Pancreas (tissue), 10 donors: ENCODE measurements around the gene IFT81. TPM values are rescaled to one million over a fixed set of nuclear protein-coding genes. Genes with fewer than 3 reads are reported as not detected.

ENCODE experiments used
- ATAC-seq, 4 donors: fragments of 200-7000 bp; cut with Tn5 transposase; one replicate each; pipeline versions ENCODE4 v1.8.0 to v1.9.1; 2020; ENCODE audit warnings: mild to moderate bottlenecking in 4 of 4, moderate library complexity in 4 of 4
- DNase-seq, 6 donors: peaks; one replicate each; pipeline ENCODE4 v3.0.0-alpha.2; 2020
- FAIRE-seq: peaks from 2 replicates; lab custom pipeline; 2012; peaks lifted over from hg19 to GRCh38; lab: Jason Lieb, UNC
- H3K27ac ChIP-seq, 4 donors: fragments of 200-600 bp; sonication (generic); 1 replicate in 3 of 4; 2 replicates in 1 of 4; pipeline versions ENCODE4 v1.5.0 to v1.8.0; 2020
- H3K27me3 ChIP-seq, 4 donors: fragments of 200-600 bp; one replicate each; pipeline ENCODE4 v1.8.0; 2021
- H3K36me3 ChIP-seq, 3 donors: fragments of 200-600 bp; sonication (generic) in 1 of 3; one replicate each; pipeline versions ENCODE4 v1.5.0 to v1.8.0; 2020 to 2021
- H3K4me1 ChIP-seq, 3 donors: fragments of 200-600 bp; one replicate each; pipeline ENCODE4 v1.8.0; 2021
- H3K4me3 ChIP-seq, 4 donors: fragments of 200-600 bp; sonication (generic) in 2 of 4; one replicate each; pipeline versions ENCODE4 v1.5.0 to v1.8.0; 2020 to 2021
- H3K9me3 ChIP-seq, 4 donors: fragments of 200-600 bp; one replicate each; pipeline ENCODE4 v1.8.0; 2021
- WGBS, 2 donors: extraction: QIAGEN DNeasy Blood & Tissue Kit; methylation state at CpG; one replicate each; pipeline ENCODE4 v1.1.7; 2013; 5-methylcytosine and 5-hydroxymethylcytosine counted together
- intact Hi-C, 3 donors: fragments of 100-400 bp; cut with DNase I; formaldehyde crosslinking; loops; one replicate each; pipeline versions ENCODE4 v1.11.1 to v1.14.2; 2022
- polyA plus RNA-seq, 2 donors: library from polyadenylated mRNA; stranded (reverse); fragments of 200-250 nt; gene quantifications; one replicate each; pipeline ENCODE4 v1.2.3, GENCODE V29; 2013
- total RNA-seq, 6 donors: library from RNA; stranded (reverse); fragmentation: NEBNext Ultra II Directional in 4 of 6; extraction: Animal tissue kit (Norgen Biotek cat#: 25700) in 4 of 6; gene quantifications; one replicate each; pipeline versions ENCODE4 v1.2.1 to v1.2.4, GENCODE V29; 2021 to 2023
- TF ChIP-seq, protein P1 (sequence below), 4 donors: fragments of 200-600 bp; sonication (generic) in 3 of 4; IDR thresholded peaks; one replicate each; pipeline versions ENCODE4 v1.5.0 to v1.8.0; 2021; ENCODE audit warnings: antibody characterized with exemption in 4 of 4
- donor health status: healthy with polysubstance abuse.
- donor health status: DM: no; HTN: no; CAD: no; lungs with moderate emphysema.
- donor health status: DM: no; HTN: no; CAD: no.
- donor health status: control.
- donor health status: control.
- donor health status: Bipolar disorder and iron deficiency.
- donor health status: DM: yes; HTN: yes; CAD: no.
- donor health status: DM: no; HTN: no; CAD: no.
- donor health status: DM: no; HTN: no; CAD: no.
- donor health status: DM: yes; HTN: yes; CAD: no.

IFT81 gene
- total and polyA plus RNA-seq, 8 donors = 2.1 to 7.2 (median 3.4) TPM

DNA sequence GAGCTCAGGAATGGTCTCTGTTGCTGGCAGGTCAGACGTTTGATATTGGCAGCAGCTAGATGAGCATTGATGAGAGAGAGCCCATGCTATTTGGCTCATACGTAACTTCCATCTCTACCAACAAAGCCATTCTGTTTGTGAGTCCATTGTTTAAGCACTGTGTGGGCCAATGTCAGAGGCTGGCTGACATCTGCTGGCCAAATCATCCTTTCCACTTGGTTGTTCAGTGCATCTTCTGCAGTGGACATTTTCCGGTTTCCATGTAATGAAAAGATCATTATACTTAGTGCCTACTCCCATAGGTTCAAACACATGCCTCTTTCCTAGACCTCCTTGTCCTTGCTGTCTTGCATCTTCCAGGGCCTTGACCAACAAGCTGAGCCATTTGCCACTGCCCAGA is 59.2 kb downstream of the IFT81 start:
- H3K9me3 ChIP-seq = peaks cover 0 to 4% (median 0%) of the 10 kb centered on the region in 4 donors
- no peaks in the 10 kb centered on the region for H3K36me3 ChIP-seq
- no peak overlapping the region for H3K27ac ChIP-seq
- TF ChIP-seq, protein P1, sequence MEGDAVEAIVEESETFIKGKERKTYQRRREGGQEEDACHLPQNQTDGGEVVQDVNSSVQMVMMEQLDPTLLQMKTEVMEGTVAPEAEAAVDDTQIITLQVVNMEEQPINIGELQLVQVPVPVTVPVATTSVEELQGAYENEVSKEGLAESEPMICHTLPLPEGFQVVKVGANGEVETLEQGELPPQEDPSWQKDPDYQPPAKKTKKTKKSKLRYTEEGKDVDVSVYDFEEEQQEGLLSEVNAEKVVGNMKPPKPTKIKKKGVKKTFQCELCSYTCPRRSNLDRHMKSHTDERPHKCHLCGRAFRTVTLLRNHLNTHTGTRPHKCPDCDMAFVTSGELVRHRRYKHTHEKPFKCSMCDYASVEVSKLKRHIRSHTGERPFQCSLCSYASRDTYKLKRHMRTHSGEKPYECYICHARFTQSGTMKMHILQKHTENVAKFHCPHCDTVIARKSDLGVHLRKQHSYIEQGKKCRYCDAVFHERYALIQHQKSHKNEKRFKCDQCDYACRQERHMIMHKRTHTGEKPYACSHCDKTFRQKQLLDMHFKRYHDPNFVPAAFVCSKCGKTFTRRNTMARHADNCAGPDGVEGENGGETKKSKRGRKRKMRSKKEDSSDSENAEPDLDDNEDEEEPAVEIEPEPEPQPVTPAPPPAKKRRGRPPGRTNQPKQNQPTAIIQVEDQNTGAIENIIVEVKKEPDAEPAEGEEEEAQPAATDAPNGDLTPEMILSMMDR (IDR thresholded peaks at IDR 0.05) = no peak
- H3K27me3 ChIP-seq = no peaks in the 10 kb centered on the region
- DNase-seq (no peak), FAIRE-seq (no peak), ATAC-seq (no peak)
- WGBS, 2 donors = 85 to 97% methylated on average over 3 of the region's 3 CpGs
- peaks cover 0 to 5% (median 0%) of the 10 kb centered on the region in 3 donors for H3K4me1 ChIP-seq
- intact Hi-C loops = no loop called here
- no peak overlapping the region for H3K4me3 ChIP-seq

DNA sequence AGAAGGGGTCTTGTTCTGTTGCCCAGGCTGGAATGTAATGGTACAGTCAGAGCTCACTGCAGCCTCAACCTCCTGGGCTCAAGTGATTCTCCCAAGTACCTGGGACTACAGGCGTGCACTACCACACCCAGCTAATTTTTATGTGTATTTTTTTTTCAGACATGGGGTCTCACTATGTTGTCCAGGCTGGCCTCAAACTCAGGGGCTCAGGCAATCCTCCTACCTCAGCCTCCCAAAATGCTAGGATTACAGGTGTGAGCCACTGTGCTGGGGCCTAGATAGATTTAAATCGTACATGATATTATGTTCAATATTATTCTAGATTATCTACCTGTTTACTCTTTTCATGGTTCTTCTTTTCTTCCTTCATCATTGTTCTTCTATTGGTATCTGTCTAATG is 61.5 kb downstream of the IFT81 start:
- Histone ChIP-seq H3K27ac (no peak overlapping the region), H3K36me3 (no peaks in the 10 kb centered on the region), H3K4me1 (no peaks in the 10 kb centered on the region), H3K27me3 (no peaks in the 10 kb centered on the region), H3K9me3 (peaks cover 0 to 4% (median 0%) of the 10 kb centered on the region in 4 donors), H3K4me3 (no peak overlapping the region)
- no peak for DNase-seq
- intact Hi-C loops = no loop called here
- TF ChIP-seq, protein P1 (IDR thresholded peaks at IDR 0.05) = no peak
- no peak for ATAC-seq
- no peak for FAIRE-seq
- 96 to 100% methylated on average over 2 of the region's 2 CpGs for WGBS, 2 donors

DNA sequence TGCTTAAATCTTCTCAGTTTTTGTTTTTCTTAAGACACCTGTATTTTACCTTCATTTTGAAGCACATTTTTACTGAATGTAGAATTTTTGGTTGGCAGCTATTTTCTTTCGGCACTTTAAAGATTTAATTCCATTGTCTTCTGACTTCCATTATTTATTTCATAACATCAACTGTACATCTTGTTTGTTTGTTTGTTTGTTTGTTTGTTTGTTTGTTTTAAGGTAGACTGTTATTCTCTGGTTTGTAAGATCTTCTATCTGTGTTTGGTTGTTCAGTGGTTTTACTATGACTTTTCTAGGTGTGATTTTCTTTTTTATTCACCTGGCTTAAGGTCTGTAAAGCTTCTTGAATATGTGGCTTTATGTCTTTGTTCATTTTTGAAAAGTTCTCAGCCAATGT is 61.9 kb downstream of the IFT81 start:
- intact Hi-C loops = no loop called here
- Histone ChIP-seq H3K36me3 (no peaks in the 10 kb centered on the region), H3K27ac (no peak overlapping the region), H3K4me3 (no peak overlapping the region), H3K27me3 (no peaks in the 10 kb centered on the region), H3K9me3 (peaks cover 0 to 4% (median 0%) of the 10 kb centered on the region in 4 donors), H3K4me1 (no peaks in the 10 kb centered on the region)
- ATAC-seq (no peak), FAIRE-seq (peak; percentile 5), DNase-seq (no peak)
- WGBS, 2 donors = 98% methylated on average over 1 of the region's 1 CpG
- TF ChIP-seq, protein P1 (IDR thresholded peaks at IDR 0.05) = no peak

DNA sequence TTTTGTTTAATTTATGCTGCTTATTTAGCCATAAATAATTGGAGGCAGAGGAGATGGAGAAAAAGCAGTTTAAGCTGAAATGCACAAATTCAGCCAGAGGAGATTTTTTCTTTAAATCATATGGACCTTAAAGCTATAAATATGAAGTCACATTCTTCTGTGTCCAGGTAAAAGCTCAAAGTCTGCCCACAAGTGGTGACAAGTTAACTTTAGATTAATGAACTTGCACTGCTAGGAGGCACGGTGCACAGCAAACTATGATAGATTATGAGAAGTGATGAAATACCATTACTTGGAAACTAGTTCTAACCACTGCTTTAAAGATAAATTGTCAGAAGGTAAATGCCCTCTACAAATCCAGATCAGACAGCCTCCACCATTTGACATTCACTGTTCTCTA is 69.0 kb downstream of the IFT81 start:
- H3K27me3 ChIP-seq = no peaks in the 10 kb centered on the region
- no peaks in the 10 kb centered on the region for H3K36me3 ChIP-seq
- TF ChIP-seq, protein P1 (IDR thresholded peaks at IDR 0.05) = no peak
- WGBS, 2 donors = 57 to 58% methylated on average over 1 of the region's 1 CpG
- H3K4me1 ChIP-seq = no peaks in the 10 kb centered on the region
- intact Hi-C loops = no loop called here
- H3K4me3 ChIP-seq = no peak overlapping the region
- FAIRE-seq (no peak), DNase-seq (no peak), ATAC-seq (no peak)
- no peak overlapping the region for H3K27ac ChIP-seq
- no peaks in the 10 kb centered on the region for H3K9me3 ChIP-seq

DNA sequence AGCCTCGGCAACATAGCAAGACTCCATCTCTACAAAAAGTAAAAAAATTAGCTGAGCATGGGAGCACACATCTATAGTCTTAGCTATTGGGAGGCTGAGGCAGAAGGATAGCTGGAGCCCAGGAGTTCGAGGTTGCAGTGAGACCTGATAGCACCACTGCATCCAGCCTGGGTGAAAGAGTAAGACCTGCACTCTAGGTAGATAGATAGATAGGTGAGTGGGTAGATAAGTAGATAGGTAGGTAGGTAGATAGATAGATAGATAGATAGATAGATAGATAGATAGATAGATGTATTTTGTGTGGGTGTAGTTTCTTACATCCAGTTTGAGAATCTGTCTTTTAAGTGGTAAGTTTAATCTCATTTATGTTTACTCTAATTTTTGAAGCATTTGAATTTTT is 72.8 kb downstream of the IFT81 start:
- Histone ChIP-seq H3K4me3 (no peak overlapping the region), H3K4me1 (no peaks in the 10 kb centered on the region), H3K27me3 (no peaks in the 10 kb centered on the region), H3K36me3 (no peaks in the 10 kb centered on the region), H3K27ac (no peak overlapping the region), H3K9me3 (no peaks in the 10 kb centered on the region)
- TF ChIP-seq, protein P1 (IDR thresholded peaks at IDR 0.05) = no peak
- no peak for ATAC-seq
- FAIRE-seq = no peak
- DNase-seq = no peak
- intact Hi-C loops = no loop called here
- WGBS, 2 donors = 84 to 98% methylated on average over 2 of the region's 2 CpGs
